ENCODE measurements around the gene RUVBL1.

DNA sequence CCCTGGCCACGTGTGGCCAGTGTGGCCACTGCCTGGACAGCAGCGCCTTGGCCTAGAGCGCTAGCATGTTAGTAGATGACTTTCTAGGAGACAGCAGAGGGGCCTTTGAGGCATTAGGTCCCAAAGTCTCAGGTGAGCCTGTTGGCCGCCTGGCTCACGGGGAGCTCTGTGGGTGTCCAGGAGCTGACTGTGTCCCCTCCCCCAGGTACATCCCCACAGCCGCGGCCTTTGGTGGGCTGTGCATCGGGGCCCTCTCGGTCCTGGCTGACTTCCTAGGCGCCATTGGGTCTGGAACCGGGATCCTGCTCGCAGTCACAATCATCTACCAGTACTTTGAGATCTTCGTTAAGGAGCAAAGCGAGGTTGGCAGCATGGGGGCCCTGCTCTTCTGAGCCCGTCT, 54.3 kb downstream of the RUVBL1 start:
- TF ChIP-seq, protein P1, sequence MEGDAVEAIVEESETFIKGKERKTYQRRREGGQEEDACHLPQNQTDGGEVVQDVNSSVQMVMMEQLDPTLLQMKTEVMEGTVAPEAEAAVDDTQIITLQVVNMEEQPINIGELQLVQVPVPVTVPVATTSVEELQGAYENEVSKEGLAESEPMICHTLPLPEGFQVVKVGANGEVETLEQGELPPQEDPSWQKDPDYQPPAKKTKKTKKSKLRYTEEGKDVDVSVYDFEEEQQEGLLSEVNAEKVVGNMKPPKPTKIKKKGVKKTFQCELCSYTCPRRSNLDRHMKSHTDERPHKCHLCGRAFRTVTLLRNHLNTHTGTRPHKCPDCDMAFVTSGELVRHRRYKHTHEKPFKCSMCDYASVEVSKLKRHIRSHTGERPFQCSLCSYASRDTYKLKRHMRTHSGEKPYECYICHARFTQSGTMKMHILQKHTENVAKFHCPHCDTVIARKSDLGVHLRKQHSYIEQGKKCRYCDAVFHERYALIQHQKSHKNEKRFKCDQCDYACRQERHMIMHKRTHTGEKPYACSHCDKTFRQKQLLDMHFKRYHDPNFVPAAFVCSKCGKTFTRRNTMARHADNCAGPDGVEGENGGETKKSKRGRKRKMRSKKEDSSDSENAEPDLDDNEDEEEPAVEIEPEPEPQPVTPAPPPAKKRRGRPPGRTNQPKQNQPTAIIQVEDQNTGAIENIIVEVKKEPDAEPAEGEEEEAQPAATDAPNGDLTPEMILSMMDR (IDR thresholded peaks at IDR 0.05), result no peak
- TF ChIP-seq POLR2A (IDR thresholded peaks at IDR 0.05), result no peak

All from heart left ventricle (tissue), 13 donors.